GM19193 (cell line): ENCODE measurements around the gene CHST12.

Experiments
- POLR2A ChIP-seq: IDR thresholded peaks from 4 replicates; pipeline ENCODE4 v1.6.1; 2011; ENCODE audit not compliant: insufficient read depth, insufficient read length; ENCODE audit errors: extremely low read depth

CHST12 gene

GRCh38 chr7:2460641-2461040, 57.2 kb downstream of the CHST12 start:
- TF ChIP-seq POLR2A, result no peak

- no peak for TF ChIP-seq POLR2A
Measured at GRCh38 chr7:2461268-2462026, 58.0 kb downstream of the CHST12 start.

DNA sequence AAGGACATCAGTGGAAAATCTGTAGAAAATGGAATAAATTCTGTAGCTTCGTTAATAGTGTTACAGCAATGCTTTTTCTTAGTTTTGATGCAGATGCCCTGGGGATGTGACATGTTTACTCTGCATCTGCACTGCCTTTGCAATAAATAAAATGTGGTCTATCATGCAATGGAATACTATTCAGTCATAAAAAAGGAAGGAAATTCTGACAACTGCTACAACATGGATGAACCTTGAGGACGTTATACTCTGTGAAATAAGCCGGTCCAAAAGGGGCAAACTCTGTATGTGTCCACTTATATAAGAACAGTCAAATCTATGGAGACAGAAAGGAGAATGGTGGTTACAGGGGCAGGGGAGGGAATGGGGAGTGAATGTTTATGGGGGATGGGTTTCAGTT, 59.3 kb downstream of the CHST12 start:
- TF ChIP-seq POLR2A, result no peak

- no peak for TF ChIP-seq POLR2A
Measured at GRCh38 chr7:2465928-2466327, 62.5 kb downstream of the CHST12 start.

DNA sequence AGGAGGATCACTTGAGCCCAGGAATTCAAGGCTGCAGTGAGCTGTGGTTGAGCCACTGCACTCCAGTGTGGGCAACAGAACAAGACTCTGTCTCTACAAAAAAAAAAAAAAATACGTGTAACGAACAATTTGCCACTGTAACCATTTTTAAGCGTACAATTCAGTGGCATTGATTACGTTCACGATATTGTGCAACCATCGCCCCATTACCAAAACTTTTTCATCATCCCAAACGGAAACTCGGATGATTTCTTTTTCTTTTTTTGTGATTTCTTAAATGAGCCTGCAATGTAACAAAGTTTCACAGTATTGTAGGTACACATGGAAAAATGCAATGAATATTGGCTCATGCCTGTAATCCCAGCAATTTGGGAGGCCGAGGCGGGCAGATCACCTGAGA, 63.3 kb downstream of the CHST12 start:
- no peak for TF ChIP-seq POLR2A

DNA sequence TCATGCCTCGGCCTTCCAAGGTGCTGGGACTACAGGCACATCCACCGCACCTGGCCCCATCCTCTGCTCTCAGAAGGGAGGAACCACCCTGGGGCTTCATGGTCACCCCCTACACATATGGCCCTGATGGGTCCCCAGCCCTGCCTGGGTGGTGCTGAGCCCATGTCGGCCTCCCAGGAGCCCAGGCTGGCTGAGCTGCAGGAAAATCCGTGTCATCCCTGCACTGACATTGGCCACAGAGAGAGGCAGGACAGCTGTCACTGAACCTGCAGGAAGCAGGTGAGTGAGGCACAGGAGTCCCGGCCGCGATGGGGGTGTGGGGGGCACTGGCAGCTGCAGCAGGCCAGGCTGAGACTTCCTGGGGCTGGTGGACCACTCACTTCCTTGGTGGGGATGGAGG, 64.8 kb downstream of the CHST12 start:
- TF ChIP-seq POLR2A, result no peak

- no peak for TF ChIP-seq POLR2A
Measured at GRCh38 chr7:2470204-2471021, 67.0 kb downstream of the CHST12 start.

DNA sequence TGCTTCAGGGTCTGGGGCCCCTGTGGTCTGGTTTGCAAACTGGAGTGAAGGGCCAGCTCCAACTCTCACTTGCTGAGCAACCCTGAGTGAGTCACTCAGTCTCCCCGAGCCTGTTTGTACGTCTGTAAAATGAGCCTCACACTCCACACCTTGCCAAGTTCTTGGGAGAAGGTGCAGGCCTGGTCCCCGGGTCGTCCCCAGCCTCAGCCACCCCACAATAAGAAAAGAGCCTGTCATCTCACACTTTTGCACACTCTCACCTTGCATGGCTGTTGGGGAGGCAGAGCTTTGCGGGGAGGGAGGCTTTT, 67.6 kb downstream of the CHST12 start:
- TF ChIP-seq POLR2A, result no peak

- no peak for TF ChIP-seq POLR2A
Measured at GRCh38 chr7:2471396-2471795, 68.0 kb downstream of the CHST12 start.

DNA sequence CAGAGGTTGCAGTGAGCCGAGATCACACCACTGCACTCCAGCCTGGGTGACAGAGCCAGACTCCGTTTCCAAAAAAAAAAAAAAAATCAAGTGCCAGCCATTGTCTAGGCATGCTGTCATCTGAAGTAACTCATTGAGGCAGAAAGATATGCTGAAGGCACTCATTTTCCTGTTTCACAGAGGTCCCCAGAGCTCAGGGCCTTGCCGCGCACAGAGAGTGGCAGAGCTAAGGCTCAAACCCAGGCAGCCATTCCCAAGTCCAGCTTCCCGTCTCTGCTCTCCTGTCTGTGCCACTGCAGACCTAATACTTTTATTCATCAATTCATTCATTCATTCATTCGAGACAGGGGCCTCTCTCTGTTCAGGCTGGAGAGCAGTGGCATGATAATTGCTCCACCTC, 69.3 kb downstream of the CHST12 start:
- TF ChIP-seq POLR2A, result no peak

DNA sequence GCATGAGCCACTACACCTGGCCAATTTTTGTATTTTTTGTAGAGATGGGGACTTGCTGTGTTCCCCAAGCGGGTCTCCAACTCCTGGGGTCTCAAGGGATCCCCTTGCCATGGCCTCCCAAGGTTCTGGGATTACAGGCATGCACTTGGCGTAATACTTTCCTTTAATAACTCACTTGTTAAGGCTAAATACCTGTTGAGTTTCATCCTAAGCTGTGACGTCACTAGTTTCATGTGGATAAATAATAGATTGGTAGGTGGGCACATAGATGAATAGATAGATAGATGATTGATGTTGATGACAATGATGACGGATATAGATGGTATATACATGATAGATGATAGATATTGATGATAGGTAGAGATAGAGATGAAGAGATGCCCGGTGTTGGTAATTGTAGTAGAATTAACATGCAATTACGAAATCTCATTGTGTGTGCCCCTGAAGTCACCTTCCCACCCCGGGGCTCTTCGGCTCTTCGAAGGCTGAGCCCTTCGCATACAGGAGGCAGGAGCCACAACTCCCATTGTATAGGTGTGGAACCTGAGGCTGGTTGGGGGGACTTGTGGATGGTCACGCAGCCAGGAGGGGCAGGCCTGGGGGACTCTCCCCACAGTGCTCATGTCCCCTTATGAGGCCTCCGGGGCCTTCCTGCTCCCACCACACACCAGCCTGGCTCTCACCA, 70.2 kb downstream of the CHST12 start:
- TF ChIP-seq POLR2A, result no peak

DNA sequence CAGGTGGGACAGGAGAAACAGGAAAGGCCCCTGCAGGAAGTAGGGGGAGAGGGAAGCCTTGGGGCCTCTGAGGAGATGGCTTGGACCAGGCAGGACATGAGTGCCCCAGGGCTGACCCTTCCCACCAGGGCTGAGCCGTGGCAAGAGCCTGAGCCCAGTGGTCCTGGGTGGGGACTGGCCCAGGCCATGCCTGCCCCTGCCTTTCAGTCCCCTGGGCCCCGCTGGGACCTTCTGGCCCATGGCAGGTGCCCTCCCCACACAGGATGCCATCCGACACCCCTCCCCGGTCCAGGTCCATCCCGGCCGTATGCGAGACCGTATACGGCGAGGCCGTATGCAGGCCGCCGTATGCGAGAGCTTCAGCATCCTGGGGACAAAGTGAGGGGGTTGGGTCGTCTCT, 70.8 kb downstream of the CHST12 start:
- no peak for TF ChIP-seq POLR2A

GRCh38 chr7:2474813-2475677, 71.6 kb downstream of the CHST12 start:
- TF ChIP-seq POLR2A, result no peak

GRCh38 chr7:2475678-2476015, 72.2 kb downstream of the CHST12 start:
- TF ChIP-seq POLR2A, result no peak

GRCh38 chr7:2476298-2476697, 72.9 kb downstream of the CHST12 start, which contains the start of gene GRIFIN:
TSS of gene GRIFIN (minus strand) at chr7:2476398. CDS start at chr7:2476383, 15 bp downstream.
- TF ChIP-seq POLR2A, result no peak
